HG03045 (cell line): ENCODE data around the gene KLHL25.

Experiments
- ATAC-seq: cut with Tn5 transposase; IDR thresholded peaks from one replicate; pipeline ENCODE4 v1.9.1; 2021; ENCODE audit warnings: mild to moderate bottlenecking, moderate library complexity; ENCODE audit not compliant: unreplicated experiment

Gene KLHL25

DNA sequence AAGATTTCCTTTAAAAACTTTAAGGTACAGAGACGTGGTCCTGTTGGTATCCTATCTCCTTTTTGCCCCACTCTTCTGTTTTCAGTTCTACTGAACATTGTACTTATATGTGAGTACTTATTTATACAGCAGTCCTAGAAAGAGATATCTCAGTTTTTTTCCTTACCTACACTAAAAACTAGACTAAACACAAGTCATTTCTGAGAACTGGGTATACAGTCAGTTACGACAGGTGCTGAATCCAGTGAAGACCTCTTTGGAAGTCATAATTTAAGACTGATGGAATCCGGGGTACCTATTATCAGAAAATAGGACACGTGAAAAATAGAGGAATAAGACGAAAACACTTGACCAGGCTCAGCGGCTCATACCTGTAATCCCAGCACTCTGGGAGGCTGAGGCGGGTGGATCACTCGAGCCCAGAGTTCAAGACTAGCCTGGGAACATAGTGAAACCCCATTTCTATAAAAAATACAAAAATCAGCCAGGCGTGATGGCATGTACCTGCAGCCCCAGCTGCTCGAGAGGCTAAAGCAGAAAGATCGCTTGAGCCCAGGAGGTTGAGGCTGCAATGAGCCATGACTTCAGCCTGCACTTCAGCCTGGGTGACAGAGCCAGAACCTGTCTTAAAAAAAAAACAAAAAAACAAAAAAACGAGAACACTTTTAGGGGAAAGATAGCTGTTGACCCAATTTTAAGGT lies 76.3 kb downstream of the KLHL25 start:
- no peak for ATAC-seq

DNA sequence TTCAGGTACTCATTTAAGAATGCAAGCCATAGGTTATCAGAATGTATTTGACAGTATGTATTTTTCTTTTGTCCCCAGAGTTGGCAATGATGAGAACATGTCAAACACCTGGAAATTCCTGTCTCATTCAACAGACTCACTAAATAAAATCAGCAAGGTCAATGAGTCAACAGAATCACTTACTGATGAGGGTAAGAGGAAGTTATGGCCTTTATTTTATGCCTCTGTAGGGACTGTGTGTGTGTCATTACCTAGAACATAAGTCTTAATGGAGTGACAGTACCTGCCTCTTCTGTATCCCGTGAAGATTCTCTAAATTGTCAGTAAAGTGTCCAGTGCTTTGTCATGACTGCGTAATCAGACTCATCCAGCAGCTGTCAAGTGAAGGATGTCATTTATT lies 77.5 kb downstream of the KLHL25 start:
- no peak for ATAC-seq

DNA sequence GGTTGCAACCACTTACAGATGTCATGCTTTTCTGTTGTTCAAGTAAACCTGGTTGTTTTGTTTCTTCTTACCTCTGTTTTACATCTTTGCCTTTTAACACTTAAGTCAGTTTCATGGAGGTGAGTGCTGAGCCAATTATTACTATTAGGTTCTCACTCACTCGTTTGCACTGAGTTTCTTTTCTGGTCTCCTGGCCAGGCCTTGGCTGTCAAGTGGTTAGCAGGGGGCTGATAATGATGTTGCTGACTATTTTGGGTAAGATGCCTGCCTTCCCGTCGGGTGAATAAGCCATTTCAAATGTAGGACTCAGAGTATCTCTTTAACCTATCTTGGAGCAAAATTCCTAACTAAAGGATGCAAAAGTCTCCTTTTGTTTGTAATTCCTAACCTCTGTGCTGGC lies 78.5 kb downstream of the KLHL25 start:
- no peak for ATAC-seq

DNA sequence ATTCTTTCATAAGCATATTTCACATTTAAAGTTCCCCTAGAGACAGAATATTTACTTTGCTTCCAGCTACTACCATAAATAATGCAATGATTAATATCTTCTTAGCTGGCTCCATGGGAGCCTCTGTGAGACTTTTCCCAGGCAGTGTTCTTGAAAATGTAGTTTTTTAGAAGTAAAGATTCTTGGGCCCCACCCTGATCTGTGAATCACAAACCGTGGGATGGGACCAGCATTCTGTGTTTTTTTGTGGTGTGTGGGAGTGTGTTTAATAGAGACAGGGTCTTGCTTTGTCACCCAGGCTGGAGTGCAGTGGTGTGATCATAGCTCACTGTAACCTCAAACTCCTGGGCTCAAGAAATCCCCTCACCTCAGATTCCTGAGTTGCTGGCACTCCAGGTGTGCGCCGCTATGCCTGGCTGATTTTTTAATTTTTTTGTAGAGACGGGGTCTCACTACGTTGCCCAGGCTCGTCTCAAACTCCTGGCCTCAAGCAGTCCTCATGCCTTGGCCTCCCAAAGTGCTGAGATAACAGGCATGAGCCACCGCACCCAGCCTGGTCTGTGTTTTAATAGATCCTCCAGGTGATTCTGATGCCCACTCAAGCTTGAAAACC lies 83.0 kb downstream of the KLHL25 start:
- no peak for ATAC-seq

DNA sequence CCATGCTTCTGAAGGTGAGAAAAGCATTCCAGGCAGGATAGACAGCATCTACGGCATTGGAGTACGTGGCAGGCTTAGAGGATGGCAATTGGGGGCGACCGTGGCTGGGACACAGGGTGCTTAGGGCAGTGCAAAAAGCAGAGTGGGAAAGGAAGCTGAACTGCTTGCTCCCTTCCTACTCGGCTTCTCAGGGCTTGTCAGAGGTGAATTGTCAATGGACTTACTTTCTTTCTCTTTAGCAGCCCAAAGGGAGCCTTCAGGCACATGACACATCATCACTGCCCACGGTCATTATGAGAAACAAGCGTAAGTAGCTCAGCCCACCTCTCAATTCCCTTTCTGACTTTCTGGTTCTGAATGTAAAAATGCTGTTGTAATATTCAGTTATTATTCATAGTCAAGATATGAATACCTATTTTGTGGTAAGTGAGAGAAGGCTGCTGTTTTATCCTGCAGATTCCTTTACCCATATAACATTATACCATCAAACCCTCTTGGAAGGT lies 84.3 kb downstream of the KLHL25 start:
- ATAC-seq: peak; percentile 64
